Measurements from ENCODE around the gene ABCF3.
"Not testable (repeated sequence)": the region's sequence is repeated elsewhere in the genome, so short reads cannot be mapped to it uniquely, and the experiment has no call there.

Gene ABCF3

DNA sequence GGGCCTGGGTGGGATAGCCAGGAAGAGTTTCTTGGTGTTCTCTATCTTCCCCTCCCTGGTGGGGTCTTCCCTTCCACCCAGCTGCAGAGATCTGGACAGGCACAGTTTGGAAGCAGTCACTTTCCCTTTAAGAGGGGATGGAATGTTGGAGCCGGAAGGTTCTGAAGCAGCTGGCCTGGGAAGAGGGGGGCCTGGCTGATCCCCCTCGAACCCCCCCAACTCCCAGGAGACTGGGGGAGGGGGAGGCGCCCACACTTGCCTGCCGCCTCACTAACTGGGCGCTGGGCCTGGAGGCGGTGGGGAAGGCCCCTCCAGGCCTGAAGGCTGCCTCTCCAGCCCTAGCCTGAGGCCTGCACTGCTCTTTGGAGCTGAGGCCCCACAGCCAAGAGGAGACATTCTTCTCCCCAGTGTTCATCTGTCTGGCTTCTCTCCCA is 29.5 kb upstream of the ABCF3 start:
- in situ Hi-C loops (cut with MboI; ENCODE audit: low sequenced_read_pairs, unreplicated experiment), result no loop called here
- TF ChIP-seq, protein P1, sequence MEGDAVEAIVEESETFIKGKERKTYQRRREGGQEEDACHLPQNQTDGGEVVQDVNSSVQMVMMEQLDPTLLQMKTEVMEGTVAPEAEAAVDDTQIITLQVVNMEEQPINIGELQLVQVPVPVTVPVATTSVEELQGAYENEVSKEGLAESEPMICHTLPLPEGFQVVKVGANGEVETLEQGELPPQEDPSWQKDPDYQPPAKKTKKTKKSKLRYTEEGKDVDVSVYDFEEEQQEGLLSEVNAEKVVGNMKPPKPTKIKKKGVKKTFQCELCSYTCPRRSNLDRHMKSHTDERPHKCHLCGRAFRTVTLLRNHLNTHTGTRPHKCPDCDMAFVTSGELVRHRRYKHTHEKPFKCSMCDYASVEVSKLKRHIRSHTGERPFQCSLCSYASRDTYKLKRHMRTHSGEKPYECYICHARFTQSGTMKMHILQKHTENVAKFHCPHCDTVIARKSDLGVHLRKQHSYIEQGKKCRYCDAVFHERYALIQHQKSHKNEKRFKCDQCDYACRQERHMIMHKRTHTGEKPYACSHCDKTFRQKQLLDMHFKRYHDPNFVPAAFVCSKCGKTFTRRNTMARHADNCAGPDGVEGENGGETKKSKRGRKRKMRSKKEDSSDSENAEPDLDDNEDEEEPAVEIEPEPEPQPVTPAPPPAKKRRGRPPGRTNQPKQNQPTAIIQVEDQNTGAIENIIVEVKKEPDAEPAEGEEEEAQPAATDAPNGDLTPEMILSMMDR (IDR thresholded peaks at IDR 0.05; ENCODE audit: borderline replicate concordance, control extremely low read depth, extremely low read depth, insufficient read depth, missing control alignments), result no peak
- DNase-seq (ENCODE audit: low spot score), result peak; percentile 59

GRCh38 chr3:184157206-184157605 is 28.8 kb upstream of the ABCF3 start:
- in situ Hi-C loops (cut with MboI; ENCODE audit: low sequenced_read_pairs, unreplicated experiment), result no loop called here
- DNase-seq (ENCODE audit: low spot score), result no peak
- TF ChIP-seq, protein P1 (IDR thresholded peaks at IDR 0.05; ENCODE audit: borderline replicate concordance, control extremely low read depth, extremely low read depth, insufficient read depth, missing control alignments), result no peak

GRCh38 chr3:184158404-184158803 is 27.6 kb upstream of the ABCF3 start:
- TF ChIP-seq, protein P1 (IDR thresholded peaks at IDR 0.05; ENCODE audit: borderline replicate concordance, control extremely low read depth, extremely low read depth, insufficient read depth, missing control alignments), result no peak
- in situ Hi-C loops (cut with MboI; ENCODE audit: low sequenced_read_pairs, unreplicated experiment), result no loop called here
- no peak for DNase-seq (ENCODE audit: low spot score)

DNA sequence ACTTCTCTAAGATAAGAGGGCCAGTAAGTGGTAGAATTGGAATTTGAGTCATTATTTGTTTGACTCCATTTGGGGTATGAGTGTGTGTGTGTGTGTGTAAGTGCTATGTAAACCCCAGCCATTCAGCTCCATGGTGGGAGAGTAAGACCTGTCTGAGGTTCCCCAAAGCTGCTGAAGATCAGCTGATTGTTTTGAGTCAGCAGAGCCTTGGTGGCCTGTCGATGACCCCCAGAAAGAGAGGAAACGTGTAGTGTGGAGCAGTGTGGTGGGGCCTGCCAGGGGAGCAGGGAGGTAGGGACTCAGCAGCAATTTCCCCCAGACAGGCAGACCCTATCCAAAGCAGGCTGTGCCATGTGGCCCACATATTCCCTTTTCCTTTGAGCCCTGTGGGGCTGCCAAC is 25.5 kb upstream of the ABCF3 start:
- in situ Hi-C loops (cut with MboI; ENCODE audit: low sequenced_read_pairs, unreplicated experiment), result no loop called here
- TF ChIP-seq, protein P1 (IDR thresholded peaks at IDR 0.05; ENCODE audit: borderline replicate concordance, control extremely low read depth, extremely low read depth, insufficient read depth, missing control alignments), result no peak
- peak; percentile 68 for DNase-seq (ENCODE audit: low spot score)

GRCh38 chr3:184162571-184163070 is 23.4 kb upstream of the ABCF3 start:
- in situ Hi-C loops (cut with MboI; ENCODE audit: low sequenced_read_pairs, unreplicated experiment); DNase-seq (ENCODE audit: low spot score): not testable (repeated sequence)

- in situ Hi-C loops (cut with MboI; ENCODE audit: low sequenced_read_pairs, unreplicated experiment), result no loop called here
- no peak for DNase-seq (ENCODE audit: low spot score)
- TF ChIP-seq, protein P1 (IDR thresholded peaks at IDR 0.05; ENCODE audit: borderline replicate concordance, control extremely low read depth, extremely low read depth, insufficient read depth, missing control alignments), result no peak
These were observed 21.2 kb upstream of the ABCF3 start for GRCh38 chr3:184164648-184165330.

- in situ Hi-C loops (cut with MboI; ENCODE audit: low sequenced_read_pairs, unreplicated experiment), result no loop called here
- DNase-seq (ENCODE audit: low spot score), result no peak
- TF ChIP-seq, protein P1 (IDR thresholded peaks at IDR 0.05; ENCODE audit: borderline replicate concordance, control extremely low read depth, extremely low read depth, insufficient read depth, missing control alignments), result no peak
These were observed 20.5 kb upstream of the ABCF3 start for GRCh38 chr3:184165543-184165942.
